ENCODE measurements around the gene LYRM1.

LYRM1 gene

DNA sequence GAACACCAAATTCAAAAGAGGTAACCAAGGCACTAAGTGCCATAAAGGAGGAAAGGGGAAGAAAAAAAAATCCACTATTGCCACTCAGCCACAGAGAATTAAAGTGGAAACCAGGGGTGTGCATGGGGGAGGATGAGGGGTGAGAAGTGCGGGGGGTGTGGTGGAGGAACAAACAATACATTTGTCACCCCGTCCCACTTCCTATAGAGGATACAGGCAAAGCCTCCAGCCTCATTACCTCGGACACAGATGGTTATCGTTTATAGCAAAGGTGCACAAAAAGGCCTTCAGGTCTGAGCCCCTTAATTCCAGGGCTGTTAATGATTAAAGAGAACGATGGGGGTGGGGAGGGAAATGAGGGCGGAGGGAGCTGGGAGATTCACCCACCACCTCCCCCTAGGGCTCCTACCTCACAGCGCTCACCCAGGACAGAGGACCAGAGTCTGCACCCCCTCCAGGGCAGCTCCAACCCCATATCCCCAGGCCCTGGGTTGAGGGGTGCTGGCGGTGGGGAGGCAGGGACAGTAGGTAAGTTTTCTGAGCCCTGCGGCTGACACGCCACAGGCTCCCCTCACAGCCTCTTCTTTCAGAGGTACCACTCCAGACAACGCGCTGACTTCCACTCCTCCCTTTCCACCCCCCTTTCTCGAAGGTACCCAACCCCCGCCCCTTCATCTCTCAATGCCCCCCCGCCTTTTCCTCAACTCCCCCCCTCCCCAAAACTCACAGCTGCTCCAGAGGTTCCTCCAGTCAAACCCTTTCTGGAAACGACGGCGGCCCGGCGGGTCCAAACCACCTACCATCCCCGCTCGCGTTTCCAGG, 883 bp upstream of the LYRM1 start:
- TF ChIP-seq EZH2phosphoT487 (IDR thresholded peaks at IDR 0.05; ENCODE audit: borderline replicate concordance) (no peak), CTCF (conservative IDR thresholded peaks at IDR 0.05; ENCODE audit: low read length) (no peak)
- Histone ChIP-seq H3K9me2 (replicated peaks; ENCODE audit: low read depth, low read length) (no peaks in the 10 kb centered on the region), H3K4me3 (ENCODE audit: low read length, poor library complexity, severe bottlenecking) (peak overlapping the region; percentile 86), H4K20me1 (ENCODE audit: insufficient read depth, low read length, poor library complexity, severe bottlenecking) (peaks cover 36% of the 10 kb centered on the region), H3K36me3 (ENCODE audit: insufficient read depth, low read length) (no peaks in the 10 kb centered on the region), H2AFZ (ENCODE audit: low read length) (peak overlapping the region; percentile 90), H3K79me2 (ENCODE audit: insufficient read depth, low read length) (peaks cover 80% of the 10 kb centered on the region), H3K27me3 (ENCODE audit: insufficient read depth, low read length, poor library complexity, severe bottlenecking) (no peaks in the 10 kb centered on the region), H3K9ac (ENCODE audit: low read depth, low read length, poor library complexity, severe bottlenecking) (peak overlapping the region; percentile 88), H3K9me3 (ENCODE audit: insufficient read depth, low read depth, low read length) (no peaks in the 10 kb centered on the region), H3K4me1 (ENCODE audit: insufficient read depth, low read length, poor library complexity, severe bottlenecking) (peaks cover 69% of the 10 kb centered on the region), H3F3A (ENCODE audit: low read depth) (peaks cover 6% of the 10 kb centered on the region; the same call in 1 of the 2 replicates), H3K4me2 (ENCODE audit: low read depth, low read length, poor library complexity, severe bottlenecking) (peak overlapping the region; percentile 93)

DNA sequence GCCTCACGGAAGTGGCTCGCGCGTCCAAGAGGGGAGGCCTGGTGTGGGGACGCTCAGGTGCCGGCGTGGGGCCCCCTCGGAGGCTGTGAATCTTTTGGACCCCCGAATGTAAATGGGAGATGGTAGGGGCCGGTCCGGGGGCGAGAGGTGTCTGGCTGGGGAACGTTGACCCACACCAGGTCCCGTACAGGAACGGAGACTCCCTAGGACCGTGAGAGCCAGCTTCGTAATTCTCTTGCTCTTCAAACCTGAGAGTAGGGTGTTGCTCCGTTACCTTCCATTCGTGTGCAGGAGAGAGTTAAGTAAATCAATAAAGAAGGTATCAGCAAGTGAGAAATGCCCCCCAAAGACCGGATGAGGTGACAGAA, 481 bp downstream of the LYRM1 start:
- peaks cover 74% of the 10 kb centered on the region for H3K4me1 ChIP-seq (ENCODE audit: insufficient read depth, low read length, poor library complexity, severe bottlenecking)
- peak overlapping the region; percentile 88 for H3K9ac ChIP-seq (ENCODE audit: low read depth, low read length, poor library complexity, severe bottlenecking)
- peaks cover 6% of the 10 kb centered on the region; the same call in 1 of the 2 replicates for H3F3A ChIP-seq (ENCODE audit: low read depth)
- peaks cover 70% of the 10 kb centered on the region for H3K79me2 ChIP-seq (ENCODE audit: insufficient read depth, low read length)
- H3K9me3 ChIP-seq (ENCODE audit: insufficient read depth, low read depth, low read length): no peaks in the 10 kb centered on the region
- peak overlapping the region; percentile 86 for H3K4me3 ChIP-seq (ENCODE audit: low read length, poor library complexity, severe bottlenecking)
- H4K20me1 ChIP-seq (ENCODE audit: insufficient read depth, low read length, poor library complexity, severe bottlenecking): peaks cover 36% of the 10 kb centered on the region
- no peak for TF ChIP-seq EZH2phosphoT487 (IDR thresholded peaks at IDR 0.05; ENCODE audit: borderline replicate concordance)
- TF ChIP-seq CTCF (conservative IDR thresholded peaks at IDR 0.05; ENCODE audit: low read length): no peak
- H3K36me3 ChIP-seq (ENCODE audit: insufficient read depth, low read length): no peaks in the 10 kb centered on the region
- H3K9me2 ChIP-seq (replicated peaks; ENCODE audit: low read depth, low read length): no peaks in the 10 kb centered on the region
- peak overlapping the region; percentile 90 for H2AFZ ChIP-seq (ENCODE audit: low read length)
- no peaks in the 10 kb centered on the region for H3K27me3 ChIP-seq (ENCODE audit: insufficient read depth, low read length, poor library complexity, severe bottlenecking)
- H3K4me2 ChIP-seq (ENCODE audit: low read depth, low read length, poor library complexity, severe bottlenecking): peak overlapping the region; percentile 73

- Histone ChIP-seq H2AFZ (ENCODE audit: low read length) (peak overlapping the region; percentile 90; the same call in 1 of the 2 replicates), H3K4me3 (ENCODE audit: low read length, poor library complexity, severe bottlenecking) (peak overlapping the region; percentile 86), H3K4me2 (ENCODE audit: low read depth, low read length, poor library complexity, severe bottlenecking) (peak overlapping the region; percentile 73), H3K9ac (ENCODE audit: low read depth, low read length, poor library complexity, severe bottlenecking) (peak overlapping the region; percentile 88), H3K36me3 (ENCODE audit: insufficient read depth, low read length) (no peaks in the 10 kb centered on the region), H3K4me1 (ENCODE audit: insufficient read depth, low read length, poor library complexity, severe bottlenecking) (peaks cover 71% of the 10 kb centered on the region), H4K20me1 (ENCODE audit: insufficient read depth, low read length, poor library complexity, severe bottlenecking) (peaks cover 33% of the 10 kb centered on the region), H3K9me3 (ENCODE audit: insufficient read depth, low read depth, low read length) (no peaks in the 10 kb centered on the region), H3K9me2 (replicated peaks; ENCODE audit: low read depth, low read length) (no peaks in the 10 kb centered on the region), H3K79me2 (ENCODE audit: insufficient read depth, low read length) (peaks cover 65% of the 10 kb centered on the region), H3F3A (ENCODE audit: low read depth) (peaks cover 6% of the 10 kb centered on the region; the same call in 1 of the 2 replicates), H3K27me3 (ENCODE audit: insufficient read depth, low read length, poor library complexity, severe bottlenecking) (no peaks in the 10 kb centered on the region)
- no peak for TF ChIP-seq CTCF (conservative IDR thresholded peaks at IDR 0.05; ENCODE audit: low read length)
- no peak for TF ChIP-seq EZH2phosphoT487 (IDR thresholded peaks at IDR 0.05; ENCODE audit: borderline replicate concordance)
These were observed 1.0 kb downstream of the LYRM1 start for GRCh38 chr16:20901436-20902112.
